SU-DHL-6 (cell line): Measurements from ENCODE around the gene SLX4IP.

Experiments used
- H2AFZ ChIP-seq: fragments of 200-600 bp; sonication (generic); 2 replicates; pipeline ENCODE4 v1.6.1; 2014; ENCODE audit warnings: low read depth, mild to moderate bottlenecking, moderate library complexity, mixed read lengths, antibody characterized with exemption, low read length; ENCODE audit not compliant: severe bottlenecking
- H3F3A ChIP-seq: fragments of 200-600 bp; shearing (Covaris generic); 2 replicates; pipeline ENCODE4 v1.6.0; 2016; ENCODE audit warnings: antibody characterized with exemption, mild to moderate bottlenecking; ENCODE audit not compliant: insufficient read depth
- H3K27ac ChIP-seq: fragments of 200-600 bp; sonication (generic); 2 replicates; pipeline ENCODE4 v1.5.1; 2016; ENCODE audit warnings: low read depth, mild to moderate bottlenecking, low read length, moderate library complexity, mixed read lengths
- H3K27me3 ChIP-seq: fragments of 200-600 bp; sonication (generic), shearing (Covaris generic); 2 replicates; pipeline ENCODE4 v1.6.0; 2014; ENCODE audit warnings: mild to moderate bottlenecking, low read length
- H3K36me3 ChIP-seq: fragments of 200-600 bp; sonication (generic); 2 replicates; pipeline ENCODE4 v1.6.1; 2014; ENCODE audit warnings: mild to moderate bottlenecking, low read length, mixed read lengths
- H3K4me2 ChIP-seq: fragments of 300-600, 200-600 bp; shearing (Covaris generic), sonication (generic); 2 replicates; pipeline ENCODE4 v1.6.0; 2014; ENCODE audit warnings: low read length, low read depth, mild to moderate bottlenecking; ENCODE audit not compliant: poor library complexity, severe bottlenecking
- H3K4me3 ChIP-seq: fragments of 200-600 bp; sonication (generic); 2 replicates; pipeline ENCODE4 v1.5.1; 2014; ENCODE audit warnings: antibody characterized with exemption, low read length, mild to moderate bottlenecking, mixed read lengths; ENCODE audit not compliant: insufficient read depth, poor library complexity, severe bottlenecking
- H3K79me2 ChIP-seq: fragments of 200-600 bp; sonication (generic); 2 replicates; pipeline ENCODE4 v1.6.1; 2014; ENCODE audit warnings: mild to moderate bottlenecking, low read length, moderate library complexity; ENCODE audit not compliant: insufficient read depth
- H3K9ac ChIP-seq: fragments of 200-600 bp; sonication (generic); 2 replicates; pipeline ENCODE4 v1.7.0; 2014; ENCODE audit warnings: mild to moderate bottlenecking, low read length
- H3K9me2 ChIP-seq: fragments of 200-600 bp; sonication (generic); replicated peaks from 2 replicates; pipeline ENCODE4 v1.6.1; 2014; ENCODE audit warnings: low read length; ENCODE audit not compliant: insufficient read depth
- H3K9me3 ChIP-seq: fragments of 200-600 bp; sonication (generic); 2 replicates; pipeline ENCODE4 v1.6.1; 2014; ENCODE audit warnings: low read length, mixed read lengths; ENCODE audit not compliant: insufficient read depth
- H4K20me1 ChIP-seq: fragments of 200-600 bp; sonication (generic); 2 replicates; pipeline ENCODE4 v1.6.1; 2014; ENCODE audit warnings: low read depth, mild to moderate bottlenecking, antibody characterized with exemption, low read length, moderate library complexity, mixed read lengths
- EZH2phosphoT487 ChIP-seq: fragments of 200-600 bp; sonication (generic), shearing (Covaris generic); conservative IDR thresholded peaks from 2 replicates; pipeline ENCODE4 v1.6.1; 2018; ENCODE audit warnings: mild to moderate bottlenecking, antibody characterized with exemption, low read length, moderate library complexity, mixed read lengths
- TF ChIP-seq, protein P1 (sequence below): fragments of 200-600 bp; sonication (generic); IDR thresholded peaks from one replicate; pipeline ENCODE4 v1.5.1; 2017; ENCODE audit warnings: antibody characterized with exemption, mild to moderate bottlenecking, low read length, moderate library complexity; ENCODE audit not compliant: insufficient read depth, poor library complexity, severe bottlenecking

SLX4IP gene

DNA sequence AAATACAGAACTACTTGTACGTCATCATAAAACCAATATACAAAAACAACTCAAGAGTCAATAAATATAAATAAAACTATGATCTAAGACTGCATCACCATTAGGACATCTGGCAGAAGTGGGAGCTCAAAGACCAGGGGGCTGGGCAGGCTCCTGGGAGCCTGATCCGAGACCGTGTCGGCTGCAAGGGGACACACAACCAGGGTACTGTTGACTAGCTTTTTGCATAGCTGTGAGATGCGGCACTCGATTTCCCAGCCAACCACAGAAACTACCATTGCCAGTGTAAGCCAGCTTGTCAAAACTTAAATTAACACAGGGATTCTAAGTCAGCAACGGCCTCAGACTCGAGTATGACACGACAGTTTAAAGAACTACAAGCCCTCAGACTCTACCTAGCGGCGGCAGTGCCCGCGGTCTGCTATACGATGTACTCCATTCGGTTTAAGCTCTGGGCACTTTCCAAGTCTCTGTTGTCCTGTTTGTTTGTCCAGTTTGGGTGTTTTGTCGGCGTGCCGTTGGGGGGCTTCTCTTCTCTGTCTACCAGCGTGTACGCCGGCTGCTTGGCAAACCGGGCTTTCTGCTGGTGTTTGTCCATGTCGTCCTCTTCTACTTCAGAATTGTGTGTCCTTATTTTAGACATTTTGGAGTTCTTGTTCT is 204.1 kb downstream of the SLX4IP start:
- Histone ChIP-seq H3K4me2 (no peak overlapping the region), H3K79me2 (no peaks in the 10 kb centered on the region), H3K4me3 (no peak overlapping the region), H2AFZ (no peak overlapping the region), H3K36me3 (no peaks in the 10 kb centered on the region), H3F3A (no peaks in the 10 kb centered on the region), H3K9ac (no peak overlapping the region), H3K9me2 (no peaks in the 10 kb centered on the region), H3K27ac (no peak overlapping the region), H4K20me1 (no peaks in the 10 kb centered on the region), H3K9me3 (no peaks in the 10 kb centered on the region), H3K27me3 (no peaks in the 10 kb centered on the region)
- TF ChIP-seq, protein P1, sequence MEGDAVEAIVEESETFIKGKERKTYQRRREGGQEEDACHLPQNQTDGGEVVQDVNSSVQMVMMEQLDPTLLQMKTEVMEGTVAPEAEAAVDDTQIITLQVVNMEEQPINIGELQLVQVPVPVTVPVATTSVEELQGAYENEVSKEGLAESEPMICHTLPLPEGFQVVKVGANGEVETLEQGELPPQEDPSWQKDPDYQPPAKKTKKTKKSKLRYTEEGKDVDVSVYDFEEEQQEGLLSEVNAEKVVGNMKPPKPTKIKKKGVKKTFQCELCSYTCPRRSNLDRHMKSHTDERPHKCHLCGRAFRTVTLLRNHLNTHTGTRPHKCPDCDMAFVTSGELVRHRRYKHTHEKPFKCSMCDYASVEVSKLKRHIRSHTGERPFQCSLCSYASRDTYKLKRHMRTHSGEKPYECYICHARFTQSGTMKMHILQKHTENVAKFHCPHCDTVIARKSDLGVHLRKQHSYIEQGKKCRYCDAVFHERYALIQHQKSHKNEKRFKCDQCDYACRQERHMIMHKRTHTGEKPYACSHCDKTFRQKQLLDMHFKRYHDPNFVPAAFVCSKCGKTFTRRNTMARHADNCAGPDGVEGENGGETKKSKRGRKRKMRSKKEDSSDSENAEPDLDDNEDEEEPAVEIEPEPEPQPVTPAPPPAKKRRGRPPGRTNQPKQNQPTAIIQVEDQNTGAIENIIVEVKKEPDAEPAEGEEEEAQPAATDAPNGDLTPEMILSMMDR, result no peak
- no peak for TF ChIP-seq EZH2phosphoT487

DNA sequence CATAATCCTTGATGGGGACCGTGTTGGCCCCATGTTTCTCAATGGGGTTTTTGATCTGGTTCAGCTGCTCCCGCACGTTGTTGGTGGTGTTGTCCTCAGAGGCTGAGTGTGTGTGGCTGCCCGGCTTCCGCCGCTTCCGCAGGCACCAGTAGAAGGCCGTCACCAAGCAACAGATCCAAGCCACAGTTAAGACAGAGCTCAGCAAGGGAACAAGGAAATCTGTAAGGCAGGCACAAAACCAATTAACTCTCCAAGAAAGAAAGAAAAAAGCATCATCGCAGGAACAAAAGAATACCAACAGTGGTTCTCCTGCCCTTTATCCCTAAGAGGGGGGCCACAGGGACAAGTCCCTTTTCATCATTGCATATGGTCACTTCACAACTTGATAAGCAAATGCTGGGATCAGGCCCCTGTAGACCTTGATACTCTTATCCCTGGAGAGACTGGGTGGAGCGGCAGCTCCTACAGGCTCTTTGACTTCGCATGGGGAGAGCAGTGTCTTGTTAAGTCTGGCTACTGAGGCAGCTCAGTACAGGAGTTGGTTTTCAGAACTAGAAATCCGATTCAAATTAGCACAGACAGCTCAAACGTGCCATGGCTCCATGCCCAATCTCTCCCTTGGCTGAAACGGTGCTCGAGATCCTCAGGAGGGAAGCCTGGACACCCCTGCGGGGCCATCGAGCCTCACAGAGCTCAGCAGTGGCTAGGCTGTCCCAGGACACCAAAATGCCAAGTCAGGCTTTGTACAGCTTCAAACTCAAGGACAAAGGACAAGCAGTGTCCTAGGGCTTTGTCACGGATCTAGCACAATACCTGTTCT is 204.8 kb downstream of the SLX4IP start:
- TF ChIP-seq, protein P1, result no peak
- no peak for TF ChIP-seq EZH2phosphoT487
- Histone ChIP-seq H4K20me1 (no peaks in the 10 kb centered on the region), H3K9ac (no peak overlapping the region), H3K4me3 (no peak overlapping the region), H3K79me2 (no peaks in the 10 kb centered on the region), H3K27ac (no peak overlapping the region), H3F3A (no peaks in the 10 kb centered on the region), H3K9me2 (no peaks in the 10 kb centered on the region), H3K9me3 (no peaks in the 10 kb centered on the region), H3K27me3 (no peaks in the 10 kb centered on the region), H2AFZ (no peak overlapping the region), H3K36me3 (no peaks in the 10 kb centered on the region), H3K4me2 (no peak overlapping the region)

DNA sequence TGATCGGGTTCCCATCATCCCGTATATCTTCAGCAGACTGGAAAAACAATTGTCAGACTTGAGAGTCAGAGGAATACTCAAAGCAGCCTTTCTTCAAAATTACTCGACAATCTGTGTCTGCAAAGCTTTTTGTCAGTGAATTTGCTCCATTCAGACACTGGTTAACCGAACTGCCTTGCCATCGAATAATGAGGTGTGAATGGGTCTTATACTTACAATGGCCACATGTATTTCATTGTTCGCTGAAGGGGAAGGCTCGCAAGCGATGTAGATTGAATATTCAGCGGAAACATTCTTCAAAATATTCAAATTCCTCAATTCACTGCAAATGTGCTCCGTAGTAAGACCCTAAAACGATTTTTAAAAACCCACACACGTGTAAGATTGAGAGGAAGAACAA is 205.8 kb downstream of the SLX4IP start:
- no peak overlapping the region for H3K4me2 ChIP-seq
- H3F3A ChIP-seq, result no peaks in the 10 kb centered on the region
- H4K20me1 ChIP-seq, result no peaks in the 10 kb centered on the region
- no peaks in the 10 kb centered on the region for H3K9me2 ChIP-seq
- H3K4me3 ChIP-seq, result no peak overlapping the region
- H3K9me3 ChIP-seq, result no peaks in the 10 kb centered on the region
- H3K9ac ChIP-seq, result no peak overlapping the region
- TF ChIP-seq, protein P1, result no peak
- no peak for TF ChIP-seq EZH2phosphoT487
- no peak overlapping the region for H2AFZ ChIP-seq
- H3K27ac ChIP-seq, result no peak overlapping the region
- no peaks in the 10 kb centered on the region for H3K79me2 ChIP-seq
- no peaks in the 10 kb centered on the region for H3K36me3 ChIP-seq
- no peaks in the 10 kb centered on the region for H3K27me3 ChIP-seq
